HG03060 (cell line): ENCODE data around the gene CD1D.
A peak's percentile ranks its signal among the peaks of the same experiment; 100 is the strongest.
"Not testable (repeated sequence)": the region's sequence is repeated elsewhere in the genome, so short reads cannot be mapped to it uniquely, and the experiment has no call there.

Source experiments
- ATAC-seq: cut with Tn5 transposase; IDR thresholded peaks from one replicate; pipeline ENCODE4 v1.9.1; 2021; ENCODE audit warnings: low read depth, moderate number of reproducible peaks; ENCODE audit not compliant: unreplicated experiment

CD1D gene

DNA sequence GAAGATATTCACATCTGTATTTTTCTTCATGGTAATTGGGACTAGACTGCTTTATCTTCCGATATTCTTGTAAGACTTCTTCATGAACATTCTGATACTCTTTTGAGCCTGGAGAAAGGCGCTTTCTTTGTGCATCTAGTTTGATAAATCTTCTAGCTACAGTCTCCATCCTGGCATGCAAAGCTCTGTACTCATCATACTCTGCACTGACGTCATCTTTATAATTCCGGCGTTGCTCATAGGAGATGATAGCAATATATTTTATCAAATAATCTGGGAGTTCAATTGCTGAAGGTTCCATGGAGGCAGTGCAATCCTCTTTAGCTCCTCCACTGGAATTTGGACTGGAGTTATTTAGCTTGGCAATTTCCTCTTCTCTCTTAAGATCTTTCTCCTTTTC lies 4.8 kb upstream of the CD1D start:
- ATAC-seq: not testable (repeated sequence)

- no peak for ATAC-seq
Measured at GRCh38 chr1:158176399-158176798, 4.3 kb upstream of the CD1D start.

GRCh38 chr1:158176849-158177699 lies 3.6 kb upstream of the CD1D start:
- not testable (repeated sequence) for ATAC-seq

GRCh38 chr1:158177700-158178450 lies 2.8 kb upstream of the CD1D start:
- no peak for ATAC-seq

DNA sequence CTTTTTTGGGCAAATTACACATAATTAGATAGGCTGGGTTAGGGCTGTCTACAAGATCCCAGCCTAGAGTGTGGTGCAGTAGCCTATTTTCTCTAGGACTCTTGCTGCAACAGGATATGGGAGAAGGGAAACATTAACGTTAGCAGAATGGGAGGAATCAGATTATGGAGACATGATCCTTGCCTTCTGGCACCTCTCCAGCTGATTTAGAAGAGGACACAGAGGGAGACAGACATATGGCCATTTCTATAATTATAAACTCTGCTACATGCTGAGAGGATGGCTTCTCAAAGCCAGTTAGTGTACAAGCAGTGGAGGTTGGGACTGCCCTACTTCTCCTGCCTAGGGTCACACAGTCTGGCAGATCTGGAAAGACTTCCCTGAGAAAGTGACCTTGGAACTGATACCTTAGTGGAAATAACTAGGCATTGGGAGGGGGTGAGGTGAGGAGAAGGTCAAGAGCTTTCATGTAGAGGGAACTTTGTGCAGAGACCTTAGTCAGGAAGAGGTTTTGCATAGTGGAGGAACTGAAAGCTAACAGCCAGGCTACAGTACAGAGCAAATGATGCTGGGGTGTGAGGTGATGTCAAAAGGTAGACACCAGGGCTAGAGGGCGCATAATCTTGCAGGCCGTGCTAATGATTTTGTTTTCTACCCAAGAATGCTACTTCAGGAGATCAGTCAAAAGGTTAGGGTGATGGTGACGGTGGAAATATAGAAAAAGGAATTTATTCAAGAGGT lies 1.2 kb upstream of the CD1D start:
- ATAC-seq: peak; percentile 91

DNA sequence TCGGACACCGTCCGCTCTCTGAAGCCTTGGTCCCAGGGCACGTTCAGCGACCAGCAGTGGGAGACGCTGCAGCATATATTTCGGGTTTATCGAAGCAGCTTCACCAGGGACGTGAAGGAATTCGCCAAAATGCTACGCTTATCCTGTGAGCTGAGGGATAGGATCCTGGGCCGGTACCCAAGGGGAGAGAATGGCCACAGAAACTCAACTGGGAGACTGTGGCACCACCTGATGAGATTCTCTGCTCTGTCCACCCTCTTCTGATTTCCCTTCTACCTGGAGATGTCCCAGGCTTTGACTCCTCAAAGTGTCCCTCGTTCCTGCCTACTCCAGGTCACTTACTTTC lies 855 bp downstream of the CD1D start:
- ATAC-seq: no peak

DNA sequence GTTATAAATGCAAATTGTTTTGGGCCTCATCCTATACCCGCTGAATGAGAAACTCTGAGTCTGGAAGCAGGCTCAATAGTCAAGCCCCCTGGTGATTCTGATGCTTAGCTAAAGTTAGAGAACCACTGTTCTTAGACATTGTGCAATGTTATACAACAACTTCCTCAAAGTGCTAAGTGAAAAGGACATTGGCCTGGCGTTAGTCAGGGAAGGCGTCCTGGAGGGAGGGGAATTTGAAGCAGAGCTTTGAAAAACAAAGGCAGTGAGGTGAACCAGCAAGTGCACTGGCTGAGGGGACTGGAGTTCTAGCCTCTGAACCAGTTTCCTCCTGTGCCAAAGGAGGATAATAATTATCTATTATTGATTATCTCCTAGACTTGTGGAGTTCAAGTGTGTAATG lies 5.1 kb downstream of the CD1D start:
- ATAC-seq: no peak

GRCh38 chr1:158186180-158186579 lies 5.5 kb downstream of the CD1D start:
- no peak for ATAC-seq

DNA sequence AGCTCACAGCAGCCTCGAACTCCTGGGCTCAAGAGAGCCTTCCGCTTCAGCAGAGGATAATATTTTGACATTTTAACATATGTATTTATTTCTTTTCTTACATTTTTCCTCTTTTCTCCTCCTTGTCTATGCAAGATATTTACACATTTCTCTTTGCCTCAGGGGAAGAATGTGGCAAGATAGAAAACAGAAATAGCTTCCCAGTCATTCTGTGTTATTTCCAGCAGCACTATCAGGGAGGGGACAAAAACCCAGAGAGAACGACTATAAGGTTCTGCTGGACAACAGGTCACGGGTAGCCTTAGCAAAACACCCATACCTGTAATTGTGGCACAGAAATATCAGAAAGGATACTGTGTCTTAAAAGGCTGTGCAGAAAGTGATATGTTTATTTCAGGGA lies 7.9 kb downstream of the CD1D start:
- no peak for ATAC-seq

- no peak for ATAC-seq
Measured at GRCh38 chr1:158189624-158190023, 8.9 kb downstream of the CD1D start.

GRCh38 chr1:158191299-158191698 lies 10.6 kb downstream of the CD1D start:
- no peak for ATAC-seq

GRCh38 chr1:158196461-158196860 lies 15.8 kb downstream of the CD1D start:
- no peak for ATAC-seq

- no peak for ATAC-seq
Measured at GRCh38 chr1:158199849-158200248, 19.2 kb downstream of the CD1D start.

- no peak for ATAC-seq
Measured at GRCh38 chr1:158200527-158200926, 19.8 kb downstream of the CD1D start.

GRCh38 chr1:158203693-158204457 lies 23.2 kb downstream of the CD1D start:
- ATAC-seq: no peak

DNA sequence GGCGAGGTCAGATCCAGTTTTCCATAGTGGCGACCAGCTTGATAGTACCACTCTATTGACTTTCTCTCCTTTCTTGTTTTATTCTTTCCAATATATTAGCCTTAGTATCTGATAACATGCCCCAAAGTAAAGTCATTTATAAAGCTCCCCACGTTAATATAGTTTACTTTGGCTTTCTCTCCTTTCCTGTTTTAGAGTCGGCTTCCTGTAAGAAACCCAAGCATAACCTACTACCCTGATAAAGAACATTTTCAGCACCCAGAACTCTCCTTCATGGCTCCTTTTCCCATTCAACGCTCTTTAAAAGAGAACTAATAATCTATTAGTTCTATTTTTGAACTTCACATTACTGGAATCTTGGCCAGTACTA lies 23.7 kb downstream of the CD1D start:
- ATAC-seq: no peak

- no peak for ATAC-seq
Measured at GRCh38 chr1:158208586-158209116, 28.0 kb downstream of the CD1D start.

- no peak for ATAC-seq
Measured at GRCh38 chr1:158212320-158212719, 31.6 kb downstream of the CD1D start.

GRCh38 chr1:158223445-158223844 lies 42.8 kb downstream of the CD1D start:
- ATAC-seq: not testable (repeated sequence)

- no peak for ATAC-seq
Measured at GRCh38 chr1:158227904-158228623, 47.4 kb downstream of the CD1D start.
